Neural cell (in vitro differentiated cells): ENCODE measurements around the gene ATP1B1. TPM values are rescaled to one million over a fixed set of nuclear protein-coding genes. Genes with fewer than 3 reads are reported as not detected.

ENCODE experiments used
- H2AFZ ChIP-seq: fragments of 200-600, 300-800 bp; sonication (generic), shearing (Covaris generic); 2 replicates; pipeline ENCODE4 v1.6.0; 2014; ENCODE audit warnings: low read depth, mild to moderate bottlenecking, antibody characterized with exemption, low read length, moderate library complexity
- H3F3A ChIP-seq: fragments of 200-600 bp; shearing (Covaris generic); 2 replicates; pipeline ENCODE4 v1.6.1; 2016; ENCODE audit warnings: mild to moderate bottlenecking, moderate library complexity, mixed read lengths, antibody characterized with exemption, low read length; ENCODE audit not compliant: insufficient read depth, poor library complexity, severe bottlenecking
- H3K27ac ChIP-seq: fragments of 200-600, 300-800 bp; sonication (generic), shearing (Covaris generic); 2 replicates; pipeline ENCODE4 v1.5.1; 2014; ENCODE audit warnings: mild to moderate bottlenecking, low read length, moderate library complexity
- H3K27me3 ChIP-seq: fragments of 300-800, 200-600 bp; sonication (generic), shearing (Covaris generic); 2 replicates; pipeline ENCODE4 v1.6.0; 2014; ENCODE audit warnings: mild to moderate bottlenecking, low read depth, low read length, moderate library complexity; ENCODE audit not compliant: insufficient read depth
- H3K36me3 ChIP-seq: fragments of 300-800, 200-600 bp; sonication (generic), shearing (Covaris generic); 2 replicates; pipeline ENCODE4 v1.5.1; 2014; ENCODE audit warnings: mild to moderate bottlenecking, antibody characterized with exemption, low read length, moderate library complexity; ENCODE audit not compliant: insufficient read depth
- H3K4me2 ChIP-seq: fragments of 300-800, 200-600 bp; sonication (generic), shearing (Covaris generic); 2 replicates; pipeline ENCODE4 v1.6.0; 2014; ENCODE audit warnings: mild to moderate bottlenecking, low read length
- H3K4me3 ChIP-seq: fragments of 300-800, 200-600 bp; sonication (generic), shearing (Covaris generic); 2 replicates; pipeline ENCODE4 v1.5.1; 2014; ENCODE audit warnings: mild to moderate bottlenecking, low read length, moderate library complexity
- H3K79me2 ChIP-seq: fragments of 200-600 bp; shearing (Covaris generic); replicated peaks from 2 replicates; pipeline ENCODE4 v1.6.0; 2014; ENCODE audit warnings: mild to moderate bottlenecking, low read length, moderate library complexity; ENCODE audit not compliant: insufficient read depth
- H3K9ac ChIP-seq: fragments of 300-800, 200-600 bp; sonication (generic), shearing (Covaris generic); 2 replicates; pipeline ENCODE4 v1.6.1; 2016; ENCODE audit warnings: mild to moderate bottlenecking, low read length, mixed read lengths
- H3K9me2 ChIP-seq: fragments of 200-600 bp; shearing (Covaris generic); 2 replicates; pipeline ENCODE4 v1.6.1; 2016; ENCODE audit warnings: mild to moderate bottlenecking, low read length, mixed read lengths; ENCODE audit not compliant: insufficient read depth
- H3K9me3 ChIP-seq: fragments of 200-600, 300-800 bp; sonication (generic), shearing (Covaris generic); 2 replicates; pipeline ENCODE4 v1.6.1; 2016; ENCODE audit warnings: mild to moderate bottlenecking, mixed run types, low read length, moderate library complexity, mixed read lengths
- H4K20me1 ChIP-seq: fragments of 200-600 bp; shearing (Covaris generic); 2 replicates; pipeline ENCODE4 v1.6.1; 2016; ENCODE audit warnings: mild to moderate bottlenecking, mixed run types; ENCODE audit not compliant: insufficient read depth
- EP300 ChIP-seq: fragments of 450-650 bp; conservative IDR thresholded peaks from 2 replicates; pipeline ENCODE4 v1.6.1; 2014; ENCODE audit warnings: antibody characterized with exemption, mild to moderate bottlenecking, moderate library complexity; ENCODE audit not compliant: poor library complexity, severe bottlenecking
- EZH2 ChIP-seq: fragments of 200-600, 300-800 bp; shearing (Covaris generic), sonication (generic); IDR thresholded peaks from 2 replicates; pipeline ENCODE4 v1.6.1; 2014; ENCODE audit warnings: antibody characterized with exemption, low read length, borderline replicate concordance, mild to moderate bottlenecking; ENCODE audit not compliant: insufficient read depth, poor library complexity, severe bottlenecking
- MXI1 ChIP-seq: fragments of 450-650 bp; conservative IDR thresholded peaks from 2 replicates; pipeline ENCODE4 v1.6.1; 2014; ENCODE audit warnings: antibody characterized with exemption, mild to moderate bottlenecking; ENCODE audit not compliant: poor library complexity, severe bottlenecking
- POLR2AphosphoS5 ChIP-seq: IDR thresholded peaks from 2 replicates; pipeline ENCODE4 v1.6.1; 2012
- RAD21 ChIP-seq: fragments of 450-650 bp; conservative IDR thresholded peaks from 2 replicates; pipeline ENCODE4 v1.6.1; 2014; ENCODE audit warnings: antibody characterized with exemption, mild to moderate bottlenecking, moderate library complexity
- SMC3 ChIP-seq: fragments of 450-650 bp; conservative IDR thresholded peaks from 2 replicates; pipeline ENCODE4 v1.6.1; 2014; ENCODE audit warnings: antibody characterized with exemption, mild to moderate bottlenecking, moderate library complexity; ENCODE audit not compliant: poor library complexity
- TAF1 ChIP-seq: IDR thresholded peaks from 2 replicates; pipeline ENCODE4 v1.6.1; 2012; ENCODE audit warnings: low read depth
- polyA plus RNA-seq: library from polyadenylated mRNA; depleted of rRNA; stranded (reverse); fragments of >200 nt; gene quantifications from 2 replicates; pipeline ENCODE4 v1.2.3, GENCODE V29; 2014
- small RNA-seq, 3 experiments: library from RNA; depleted of rRNA; stranded (forward); fragments of <200 nt; gene quantifications; one replicate each; pipeline ENCODE3, GENCODE V24; 2012
- TF ChIP-seq, protein P1 (sequence below): IDR thresholded peaks from 2 replicates; pipeline ENCODE4 v1.6.1; 2012; ENCODE audit warnings: borderline replicate concordance
- TF ChIP-seq, protein P2 (sequence below): fragments of 450-650 bp; IDR thresholded peaks from 2 replicates; pipeline ENCODE4 v1.5.1; 2014; ENCODE audit warnings: antibody characterized with exemption, mild to moderate bottlenecking, moderate library complexity; ENCODE audit not compliant: poor library complexity, severe bottlenecking

Gene ATP1B1
- polyA plus RNA-seq, 1 donor from 2014 or later, result 114 TPM

- no peak overlapping the region for H3K9ac ChIP-seq
- no peaks in the 10 kb centered on the region for H3K9me3 ChIP-seq
- no peak overlapping the region for H3K4me2 ChIP-seq
- H3K9me2 ChIP-seq, result no peaks in the 10 kb centered on the region
- H3K27ac ChIP-seq, result no peak overlapping the region
- no peaks in the 10 kb centered on the region for H3K79me2 ChIP-seq
- no peaks in the 10 kb centered on the region for H3K36me3 ChIP-seq
- no peaks in the 10 kb centered on the region for H4K20me1 ChIP-seq
- no peaks in the 10 kb centered on the region for H3F3A ChIP-seq
- no peak overlapping the region for H3K4me3 ChIP-seq
- H2AFZ ChIP-seq, result no peak overlapping the region
- no peaks in the 10 kb centered on the region for H3K27me3 ChIP-seq
- TF ChIP-seq, protein P1, sequence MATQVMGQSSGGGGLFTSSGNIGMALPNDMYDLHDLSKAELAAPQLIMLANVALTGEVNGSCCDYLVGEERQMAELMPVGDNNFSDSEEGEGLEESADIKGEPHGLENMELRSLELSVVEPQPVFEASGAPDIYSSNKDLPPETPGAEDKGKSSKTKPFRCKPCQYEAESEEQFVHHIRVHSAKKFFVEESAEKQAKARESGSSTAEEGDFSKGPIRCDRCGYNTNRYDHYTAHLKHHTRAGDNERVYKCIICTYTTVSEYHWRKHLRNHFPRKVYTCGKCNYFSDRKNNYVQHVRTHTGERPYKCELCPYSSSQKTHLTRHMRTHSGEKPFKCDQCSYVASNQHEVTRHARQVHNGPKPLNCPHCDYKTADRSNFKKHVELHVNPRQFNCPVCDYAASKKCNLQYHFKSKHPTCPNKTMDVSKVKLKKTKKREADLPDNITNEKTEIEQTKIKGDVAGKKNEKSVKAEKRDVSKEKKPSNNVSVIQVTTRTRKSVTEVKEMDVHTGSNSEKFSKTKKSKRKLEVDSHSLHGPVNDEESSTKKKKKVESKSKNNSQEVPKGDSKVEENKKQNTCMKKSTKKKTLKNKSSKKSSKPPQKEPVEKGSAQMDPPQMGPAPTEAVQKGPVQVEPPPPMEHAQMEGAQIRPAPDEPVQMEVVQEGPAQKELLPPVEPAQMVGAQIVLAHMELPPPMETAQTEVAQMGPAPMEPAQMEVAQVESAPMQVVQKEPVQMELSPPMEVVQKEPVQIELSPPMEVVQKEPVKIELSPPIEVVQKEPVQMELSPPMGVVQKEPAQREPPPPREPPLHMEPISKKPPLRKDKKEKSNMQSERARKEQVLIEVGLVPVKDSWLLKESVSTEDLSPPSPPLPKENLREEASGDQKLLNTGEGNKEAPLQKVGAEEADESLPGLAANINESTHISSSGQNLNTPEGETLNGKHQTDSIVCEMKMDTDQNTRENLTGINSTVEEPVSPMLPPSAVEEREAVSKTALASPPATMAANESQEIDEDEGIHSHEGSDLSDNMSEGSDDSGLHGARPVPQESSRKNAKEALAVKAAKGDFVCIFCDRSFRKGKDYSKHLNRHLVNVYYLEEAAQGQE, result no peak
- TF ChIP-seq MXI1, result no peak
- TF ChIP-seq SMC3, result no peak
- TF ChIP-seq EP300, result no peak
- TF ChIP-seq, protein P2, sequence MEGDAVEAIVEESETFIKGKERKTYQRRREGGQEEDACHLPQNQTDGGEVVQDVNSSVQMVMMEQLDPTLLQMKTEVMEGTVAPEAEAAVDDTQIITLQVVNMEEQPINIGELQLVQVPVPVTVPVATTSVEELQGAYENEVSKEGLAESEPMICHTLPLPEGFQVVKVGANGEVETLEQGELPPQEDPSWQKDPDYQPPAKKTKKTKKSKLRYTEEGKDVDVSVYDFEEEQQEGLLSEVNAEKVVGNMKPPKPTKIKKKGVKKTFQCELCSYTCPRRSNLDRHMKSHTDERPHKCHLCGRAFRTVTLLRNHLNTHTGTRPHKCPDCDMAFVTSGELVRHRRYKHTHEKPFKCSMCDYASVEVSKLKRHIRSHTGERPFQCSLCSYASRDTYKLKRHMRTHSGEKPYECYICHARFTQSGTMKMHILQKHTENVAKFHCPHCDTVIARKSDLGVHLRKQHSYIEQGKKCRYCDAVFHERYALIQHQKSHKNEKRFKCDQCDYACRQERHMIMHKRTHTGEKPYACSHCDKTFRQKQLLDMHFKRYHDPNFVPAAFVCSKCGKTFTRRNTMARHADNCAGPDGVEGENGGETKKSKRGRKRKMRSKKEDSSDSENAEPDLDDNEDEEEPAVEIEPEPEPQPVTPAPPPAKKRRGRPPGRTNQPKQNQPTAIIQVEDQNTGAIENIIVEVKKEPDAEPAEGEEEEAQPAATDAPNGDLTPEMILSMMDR, result no peak
- no peak for TF ChIP-seq POLR2AphosphoS5
- TF ChIP-seq RAD21, result no peak
- TF ChIP-seq TAF1, result no peak
- TF ChIP-seq EZH2, result no peak
Measured at GRCh38 chr1:169180174-169180573, 73.7 kb downstream of the ATP1B1 start.

Small RNAs within 50 kb of the gene (small RNA-seq; reads per million reads assigned to genes)
- 0 reads per million in 3 experiments for gene RNA5SP66
